Esophagus muscularis mucosa (tissue), 4 donors: ENCODE measurements around the gene PRKCB. TPM values are rescaled to one million over a fixed set of nuclear protein-coding genes. Genes with fewer than 3 reads are reported as not detected.

Experiments used
- DNase-seq: peaks from one replicate; pipeline ENCODE4 v3.0.0-alpha.2; 2017; ENCODE audit errors: extremely low spot score
- H3K27ac ChIP-seq, 4 donors: fragments of 200-600 bp; sonication (generic); replicated peaks in 1 of 4; 1 replicate in 3 of 4; 2 replicates in 1 of 4; pipeline ENCODE4 v1.5.1; 2016 to 2019; ENCODE audit warnings: mild to moderate bottlenecking in 1 of 4
- H3K27me3 ChIP-seq, 4 donors: fragments of 200-600 bp; sonication (generic); one replicate each; pipeline versions ENCODE4 v1.5.1 to v1.6.0; 2016 to 2019
- H3K36me3 ChIP-seq, 4 donors: fragments of 200-600 bp; sonication (generic); one replicate each; pipeline ENCODE4 v1.5.1; 2016 to 2019
- H3K4me1 ChIP-seq, 4 donors: fragments of 200-600 bp; sonication (generic); one replicate each; pipeline ENCODE4 v1.5.1; 2016 to 2019
- H3K4me3 ChIP-seq, 4 donors: fragments of 200-600 bp; sonication (generic); 1 replicate in 2 of 4; 2 replicates in 2 of 4; pipeline ENCODE4 v1.5.1; 2016 to 2019; ENCODE audit warnings: mild to moderate bottlenecking in 4 of 4, moderate library complexity in 1 of 4
- H3K9me3 ChIP-seq, 4 donors: fragments of 200-600 bp; sonication (generic); 1 replicate in 3 of 4; 2 replicates in 1 of 4; pipeline ENCODE4 v1.5.1; 2016 to 2019
- EP300 ChIP-seq: sonication (generic); formaldehyde crosslinking; IDR thresholded peaks from one replicate; pipeline ENCODE4 v1.6.1; 2017; ENCODE audit warnings: antibody characterized with exemption
- POLR2A ChIP-seq: fragments of 450-650 bp; IDR thresholded peaks from one replicate; pipeline ENCODE4 v1.6.1; 2017; ENCODE audit warnings: antibody characterized with exemption, moderate library complexity, mild to moderate bottlenecking, low read depth
- POLR2AphosphoS5 ChIP-seq, 2 donors: sonication (generic); formaldehyde crosslinking; IDR thresholded peaks; one replicate each; pipeline ENCODE4 v1.6.1; 2017; ENCODE audit warnings: antibody characterized with exemption in 2 of 2
- WGBS: methylation state at CpG from one replicate; pipeline ENCODE4 v1.1.5; 2018; 5-methylcytosine and 5-hydroxymethylcytosine counted together
- intact Hi-C: fragments of 100-400 bp; cut with DNase I; formaldehyde crosslinking; loops from one replicate; pipeline ENCODE4 v1.15.1; 2023
- total RNA-seq, 4 donors: library from RNA; depleted of rRNA; stranded (reverse); fragments of >200 nt; gene quantifications; one replicate each; pipeline versions ENCODE4 v1.1.0 to v1.2.1, GENCODE V29; 2016
- TF ChIP-seq, protein P1 (sequence below), 3 experiments: fragments of 200-600 bp in 2 of 3; fragments of 450-650 bp in 1 of 3; sonication (generic) in 2 of 3; IDR thresholded peaks; one replicate each; pipeline ENCODE4 v1.5.1; 2017 to 2019; ENCODE audit warnings: antibody characterized with exemption in 3 of 3, mild to moderate bottlenecking in 2 of 3, moderate library complexity in 1 of 3

Gene PRKCB
- total RNA-seq, 4 donors from 2014 or later: 5.8 to 15.6 (median 9.7) TPM

DNA sequence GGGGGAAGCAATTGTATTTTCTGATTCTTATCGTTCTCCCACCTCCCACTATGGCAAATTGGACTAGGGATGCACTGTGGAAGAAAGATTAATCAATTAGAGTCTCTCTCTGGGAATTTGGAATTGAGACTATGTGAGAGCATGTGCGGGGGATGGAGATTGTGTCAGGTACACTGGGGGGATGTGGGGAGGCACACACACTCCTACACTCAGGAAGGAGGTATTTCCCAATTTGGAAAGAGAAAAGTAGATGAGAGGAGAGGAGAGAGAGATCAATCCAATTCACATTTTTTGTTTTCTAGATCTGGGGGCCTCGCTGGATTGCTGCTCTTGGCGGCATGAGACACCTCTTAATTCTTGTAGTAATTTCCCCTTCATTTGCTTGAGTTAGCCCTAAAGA, 14.3 kb upstream of the PRKCB start:
- Histone ChIP-seq H3K4me1 (no peaks in the 10 kb centered on the region), H3K9me3 (no peaks in the 10 kb centered on the region), H3K27me3 (peaks cover 0 to 20% (median 0%) of the 10 kb centered on the region in 4 donors), H3K4me3 (no peak overlapping the region), H3K27ac (no peak overlapping the region), H3K36me3 (no peaks in the 10 kb centered on the region)
- DNase-seq: no peak
- TF ChIP-seq EP300 (no peak), POLR2AphosphoS5 (IDR thresholded peaks at IDR 0.05) (no peak), POLR2A (no peak)
- TF ChIP-seq, protein P1, sequence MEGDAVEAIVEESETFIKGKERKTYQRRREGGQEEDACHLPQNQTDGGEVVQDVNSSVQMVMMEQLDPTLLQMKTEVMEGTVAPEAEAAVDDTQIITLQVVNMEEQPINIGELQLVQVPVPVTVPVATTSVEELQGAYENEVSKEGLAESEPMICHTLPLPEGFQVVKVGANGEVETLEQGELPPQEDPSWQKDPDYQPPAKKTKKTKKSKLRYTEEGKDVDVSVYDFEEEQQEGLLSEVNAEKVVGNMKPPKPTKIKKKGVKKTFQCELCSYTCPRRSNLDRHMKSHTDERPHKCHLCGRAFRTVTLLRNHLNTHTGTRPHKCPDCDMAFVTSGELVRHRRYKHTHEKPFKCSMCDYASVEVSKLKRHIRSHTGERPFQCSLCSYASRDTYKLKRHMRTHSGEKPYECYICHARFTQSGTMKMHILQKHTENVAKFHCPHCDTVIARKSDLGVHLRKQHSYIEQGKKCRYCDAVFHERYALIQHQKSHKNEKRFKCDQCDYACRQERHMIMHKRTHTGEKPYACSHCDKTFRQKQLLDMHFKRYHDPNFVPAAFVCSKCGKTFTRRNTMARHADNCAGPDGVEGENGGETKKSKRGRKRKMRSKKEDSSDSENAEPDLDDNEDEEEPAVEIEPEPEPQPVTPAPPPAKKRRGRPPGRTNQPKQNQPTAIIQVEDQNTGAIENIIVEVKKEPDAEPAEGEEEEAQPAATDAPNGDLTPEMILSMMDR (IDR thresholded peaks at IDR 0.05): no peak
- WGBS: 80% methylated on average over 4 of the region's 4 CpGs
- intact Hi-C loops: no loop called here

DNA sequence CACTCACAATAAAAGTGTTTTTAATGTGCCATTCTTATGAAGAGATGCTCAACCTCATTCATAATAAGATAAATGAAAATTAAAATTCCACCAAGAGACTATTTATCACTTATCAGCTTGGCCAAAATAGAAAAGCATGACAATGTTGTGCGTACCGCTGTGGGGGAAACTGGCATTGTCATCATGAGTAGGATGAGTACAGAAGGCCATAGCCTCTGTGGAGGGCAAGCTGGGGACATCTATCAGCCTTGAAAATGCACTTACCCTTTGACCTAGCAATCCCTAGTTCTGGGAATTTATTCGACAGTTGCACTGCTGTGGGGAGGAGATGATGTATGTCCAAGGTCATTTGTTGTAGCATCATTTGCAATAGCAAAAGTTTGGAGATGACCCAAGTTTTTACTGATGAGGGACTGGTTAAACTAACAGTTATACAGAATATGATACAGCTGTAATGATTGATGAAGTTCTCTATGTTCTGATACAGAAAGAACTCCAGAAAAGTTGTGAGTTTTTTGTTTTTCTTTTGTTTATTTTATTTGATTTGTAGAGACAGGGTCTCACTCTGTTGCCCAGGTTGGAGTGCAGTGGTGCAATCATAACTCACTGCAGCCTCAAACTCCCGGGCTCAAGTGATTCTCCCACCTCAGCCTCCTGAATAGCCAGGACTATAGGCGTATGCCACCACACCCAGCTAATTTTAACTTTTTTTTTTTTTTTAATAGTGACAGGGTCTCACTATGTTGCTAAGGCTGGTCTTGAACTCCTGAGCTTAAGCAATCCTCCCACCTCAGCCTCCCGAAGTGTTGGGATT, 13.7 kb upstream of the PRKCB start:
- no peak for TF ChIP-seq POLR2AphosphoS5 (IDR thresholded peaks at IDR 0.05)
- no peaks in the 10 kb centered on the region for H3K9me3 ChIP-seq
- intact Hi-C loops: no loop called here
- WGBS: 79% methylated on average over 6 of the region's 6 CpGs
- no peaks in the 10 kb centered on the region for H3K36me3 ChIP-seq
- H3K27me3 ChIP-seq: peaks cover 0 to 16% (median 0%) of the 10 kb centered on the region in 4 donors
- no peak overlapping the region for H3K4me3 ChIP-seq
- DNase-seq: no peak
- no peaks in the 10 kb centered on the region for H3K4me1 ChIP-seq
- H3K27ac ChIP-seq: no peak overlapping the region

DNA sequence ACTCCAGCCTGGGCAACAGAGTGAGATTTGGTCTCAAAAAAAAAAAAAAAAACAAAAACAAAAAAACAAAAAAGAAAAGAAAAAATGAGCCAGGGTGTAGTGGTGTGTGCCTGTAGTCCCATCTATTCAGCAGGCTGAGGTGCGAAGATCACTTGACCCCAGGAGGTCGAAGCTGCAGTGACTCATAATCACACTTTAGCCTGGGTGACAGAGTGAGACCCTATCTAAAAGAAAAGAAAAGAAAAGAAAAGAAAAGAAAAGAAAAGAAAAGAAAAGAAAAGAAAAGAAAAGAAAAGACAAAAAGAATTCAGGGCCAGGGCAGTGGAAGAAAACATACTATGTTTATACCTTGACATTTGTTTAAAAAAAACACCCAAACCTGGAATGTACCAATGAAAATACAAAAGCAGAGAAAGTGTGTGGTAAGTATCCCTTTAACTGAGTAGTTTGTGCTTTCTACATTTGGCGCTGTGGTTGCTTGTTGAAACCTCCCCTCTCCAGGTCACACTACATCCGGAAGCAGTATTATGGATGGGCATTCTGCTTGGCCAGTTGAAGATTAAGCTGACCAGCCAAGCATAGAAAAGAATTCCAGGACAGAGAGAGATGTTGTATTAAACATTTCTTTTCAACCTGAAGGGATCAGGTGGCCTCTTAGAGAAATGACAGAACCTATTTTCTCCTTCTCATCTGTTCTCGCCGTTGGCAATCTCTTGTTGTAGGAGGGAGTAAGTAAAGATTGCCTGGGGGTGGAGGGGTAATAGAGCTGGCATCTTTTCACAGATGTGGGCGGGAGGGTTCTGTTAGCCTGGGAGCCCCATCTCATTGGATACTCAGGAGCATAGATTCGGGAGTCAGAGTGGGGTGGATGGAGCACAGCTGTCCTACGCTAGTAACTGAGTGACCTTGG, 12.1 kb upstream of the PRKCB start:
- Histone ChIP-seq H3K36me3 (no peaks in the 10 kb centered on the region), H3K27ac (no peak overlapping the region), H3K4me3 (no peak overlapping the region), H3K4me1 (no peaks in the 10 kb centered on the region), H3K9me3 (peaks cover 0 to 3% (median 1%) of the 10 kb centered on the region in 4 donors), H3K27me3 (peaks cover 0 to 8% (median 0%) of the 10 kb centered on the region in 4 donors)
- TF ChIP-seq, protein P1 (IDR thresholded peaks at IDR 0.05): no peak
- TF ChIP-seq POLR2AphosphoS5 (IDR thresholded peaks at IDR 0.05): no peak
- TF ChIP-seq EP300: no peak
- TF ChIP-seq POLR2A: no peak
- intact Hi-C loops: no loop called here
- WGBS: 60% methylated on average over 9 of the region's 9 CpGs
- no peak for DNase-seq

DNA sequence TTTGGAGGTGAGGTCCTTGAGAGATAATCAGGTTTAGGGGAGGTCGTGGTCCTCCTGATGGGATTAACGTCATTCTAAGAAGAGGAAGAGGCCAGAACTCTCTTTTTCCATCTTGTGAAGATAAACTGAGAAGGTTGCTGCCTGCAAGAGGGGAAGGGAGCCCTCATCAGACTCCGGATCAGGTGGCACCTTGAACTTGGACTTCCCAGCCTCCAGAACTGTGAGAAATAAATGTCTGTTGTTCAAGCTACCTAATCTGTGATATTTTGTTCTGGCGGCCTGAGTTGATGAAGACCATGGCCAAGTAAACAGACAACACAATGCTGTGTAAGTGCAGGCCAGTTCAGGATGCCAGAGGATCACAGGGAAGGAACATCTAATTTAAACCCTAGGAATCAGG, 10.9 kb upstream of the PRKCB start:
- TF ChIP-seq POLR2A (no peak), EP300 (no peak), POLR2AphosphoS5 (IDR thresholded peaks at IDR 0.05) (no peak)
- TF ChIP-seq, protein P1 (IDR thresholded peaks at IDR 0.05): no peak
- Histone ChIP-seq H3K27ac (no peak overlapping the region), H3K4me1 (no peaks in the 10 kb centered on the region), H3K9me3 (peaks cover 0 to 12% (median 11%) of the 10 kb centered on the region in 4 donors), H3K36me3 (no peaks in the 10 kb centered on the region), H3K4me3 (no peak overlapping the region), H3K27me3 (peaks cover 0 to 1% (median 0%) of the 10 kb centered on the region in 4 donors)
- no peak for DNase-seq
- WGBS: 70% methylated on average over 4 of the region's 4 CpGs
- intact Hi-C loops: no loop called here

DNA sequence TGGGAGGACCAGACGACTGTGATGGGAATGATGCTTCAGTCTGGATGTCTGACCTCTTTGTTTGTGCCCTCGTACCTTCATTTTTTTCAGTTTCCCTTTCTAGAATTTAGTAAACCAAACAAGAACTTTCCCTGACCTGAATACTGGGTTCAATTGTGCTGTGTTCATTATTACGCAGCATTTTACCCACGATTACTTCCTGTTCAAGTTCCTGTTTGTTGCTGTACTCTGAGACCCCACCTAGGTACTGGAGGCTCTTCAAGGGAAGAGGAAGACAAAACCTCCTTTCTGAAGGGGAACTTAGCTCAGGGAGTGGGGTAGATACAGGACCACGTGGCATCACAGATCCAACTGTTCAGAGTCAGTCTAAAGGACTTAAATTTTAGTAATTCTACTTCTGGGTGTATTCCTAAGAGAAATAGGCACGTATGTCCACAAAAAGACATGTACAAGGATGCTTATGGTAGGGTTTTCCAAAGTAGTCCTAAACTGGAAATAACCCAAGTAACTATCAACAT, 9.2 kb upstream of the PRKCB start:
- no peaks in the 10 kb centered on the region for H3K4me1 ChIP-seq
- H3K9me3 ChIP-seq: peaks cover 0 to 26% (median 18%) of the 10 kb centered on the region in 4 donors
- WGBS: 36% methylated on average over 6 of the region's 6 CpGs
- H3K27me3 ChIP-seq: no peaks in the 10 kb centered on the region
- intact Hi-C loops: no loop called here
- H3K36me3 ChIP-seq: no peaks in the 10 kb centered on the region
- no peak for DNase-seq
- H3K4me3 ChIP-seq: no peak overlapping the region
- no peak overlapping the region for H3K27ac ChIP-seq
- TF ChIP-seq POLR2A: no peak
- TF ChIP-seq, protein P1 (IDR thresholded peaks at IDR 0.05): no peak
- no peak for TF ChIP-seq EP300
